ENCODE measurements around the gene CHRND.

The CHRND gene

GRCh38 chr2:232545511-232546375 is 19.8 kb downstream of the CHRND start:
- TF ChIP-seq CTCF (IDR thresholded peaks at IDR 0.05), result no peak

DNA sequence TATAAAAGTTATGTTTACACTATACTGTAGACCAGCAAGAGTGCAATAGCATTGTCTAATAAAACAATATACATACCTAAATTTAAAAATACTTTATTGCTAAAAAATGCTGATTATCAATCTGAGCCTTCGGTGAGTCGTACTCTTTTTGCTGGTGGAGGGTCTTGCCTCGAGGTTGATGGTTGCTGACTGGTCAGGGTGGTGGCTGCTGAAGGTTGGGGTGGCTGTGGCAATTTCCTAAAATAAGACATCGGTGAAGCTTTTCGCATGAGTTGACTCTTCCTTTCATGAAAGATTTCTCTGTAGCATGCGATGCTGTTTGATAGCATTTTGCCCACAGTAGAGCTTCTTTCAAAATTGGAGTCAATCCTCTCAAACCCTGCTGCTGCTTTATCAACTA is 22.0 kb downstream of the CHRND start:
- no peak for TF ChIP-seq CTCF (IDR thresholded peaks at IDR 0.05)

- TF ChIP-seq CTCF (IDR thresholded peaks at IDR 0.05), result no peak
Measured at GRCh38 chr2:232549655-232550353, 23.8 kb downstream of the CHRND start.

GRCh38 chr2:232550354-232551249 is 24.6 kb downstream of the CHRND start, which contains the start of the genes EIF4E2 and TIGD1:
Gene EIF4E2 (plus strand): TSS chr2:232550689. CDS start chr2:232550725, 36 bp downstream.
Gene TIGD1 (minus strand): TSS chr2:232550557. CDS start chr2:232549882, 675 bp downstream.
- TF ChIP-seq CTCF (IDR thresholded peaks at IDR 0.05), result no peak

GRCh38 chr2:232551250-232551638 is 25.3 kb downstream of the CHRND start:
- no peak for TF ChIP-seq CTCF (IDR thresholded peaks at IDR 0.05)

DNA sequence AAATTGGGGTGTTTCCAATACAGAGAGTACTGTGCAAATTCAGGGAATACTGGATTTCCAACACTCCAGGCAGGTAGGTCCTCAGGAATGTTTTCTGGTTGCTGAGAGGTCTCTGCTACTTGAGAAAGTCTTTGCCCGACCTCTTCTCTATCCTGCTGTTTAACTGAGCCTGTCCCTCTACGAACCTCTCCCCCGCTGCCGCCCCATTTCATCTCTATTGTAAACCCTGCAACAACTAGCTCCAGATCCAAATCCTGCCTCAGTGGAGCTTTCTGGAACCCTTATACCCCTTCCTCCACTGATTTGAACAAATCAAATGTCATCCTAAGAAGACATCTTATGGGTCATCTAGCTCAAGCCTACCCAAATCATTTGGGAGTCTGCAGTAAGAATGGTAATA is 25.8 kb downstream of the CHRND start:
- TF ChIP-seq CTCF (IDR thresholded peaks at IDR 0.05), result no peak

- no peak for TF ChIP-seq CTCF (IDR thresholded peaks at IDR 0.05)
Measured at GRCh38 chr2:232556426-232556825, 30.5 kb downstream of the CHRND start.

Measured in LNCAP (cell line).